GM12878 (cell line): ENCODE results near the gene NPLOC4. TPM values are rescaled to one million over a fixed set of nuclear protein-coding genes. Genes with fewer than 3 reads are reported as not detected.

Experiments used
- ATF2 ChIP-seq: IDR thresholded peaks from 2 replicates; pipeline ENCODE4 v1.6.1; 2012; ENCODE audit warnings: low read length, inconsistent platforms
- ATF7 ChIP-seq: fragments of 450-650 bp; IDR thresholded peaks from 2 replicates; pipeline ENCODE4 v1.6.1; 2016; ENCODE audit warnings: low read depth, mild to moderate bottlenecking
- EED ChIP-seq: sonication (generic); IDR thresholded peaks from 2 replicates; pipeline ENCODE4 v1.6.1; 2016; ENCODE audit warnings: antibody characterized with exemption, low read depth
- ELK1 ChIP-seq: IDR thresholded peaks from 2 replicates; pipeline ENCODE4 v1.6.1; 2012; ENCODE audit warnings: low read depth, low read length, improper control_type of control experiment
- HDAC6 ChIP-seq: fragments of 200-600 bp; sonication (generic); IDR thresholded peaks from one replicate; pipeline ENCODE4 v1.8.0; 2017; ENCODE audit warnings: antibody characterized with exemption; ENCODE audit not compliant: unreplicated experiment
- IKZF1 ChIP-seq: fragments of 450-650 bp; conservative IDR thresholded peaks from 2 replicates; pipeline ENCODE4 v1.6.1; 2017; ENCODE audit warnings: antibody characterized with exemption, mild to moderate bottlenecking
- IRF3 ChIP-seq: fragments of 450-650 bp; IDR thresholded peaks from 2 replicates; pipeline ENCODE4 v1.6.1; 2014; ENCODE audit warnings: mild to moderate bottlenecking
- IRF4 ChIP-seq: IDR thresholded peaks from 2 replicates; pipeline ENCODE4 v1.6.1; 2011; ENCODE audit warnings: low read depth, low read length
- JUNB ChIP-seq: IDR thresholded peaks from 2 replicates; pipeline ENCODE4 v1.6.1; 2016; ENCODE audit warnings: antibody characterized with exemption, mild to moderate bottlenecking
- MXI1 ChIP-seq: fragments of 150-350 bp; IDR thresholded peaks from 2 replicates; pipeline ENCODE4 v1.6.1; 2011; ENCODE audit warnings: low read depth, mild to moderate bottlenecking, inconsistent platforms, low read length, improper control_type of control experiment
- POU2F2 ChIP-seq: IDR thresholded peaks from 3 replicates; pipeline ENCODE4 v1.6.1; 2011; ENCODE audit warnings: low read depth, mild to moderate bottlenecking, low read length, borderline replicate concordance
- RAD51 ChIP-seq: fragments of 450-650 bp; IDR thresholded peaks from 2 replicates; pipeline ENCODE4 v1.6.1; 2016; ENCODE audit warnings: moderate library complexity, mild to moderate bottlenecking, inconsistent platforms
- RELB ChIP-seq: fragments of 450-650 bp; IDR thresholded peaks from 2 replicates; pipeline ENCODE4 v1.6.1; 2017; ENCODE audit warnings: low read depth, mild to moderate bottlenecking, moderate library complexity
- REST ChIP-seq: IDR thresholded peaks from 2 replicates; pipeline ENCODE4 v1.6.1; 2012; ENCODE audit warnings: mild to moderate bottlenecking, low read depth, low read length
- SREBF2 ChIP-seq: IDR thresholded peaks from 2 replicates; pipeline ENCODE4 v1.6.1; 2012; ENCODE audit warnings: mild to moderate bottlenecking, low read length
- TAF1 ChIP-seq: IDR thresholded peaks from 2 replicates; pipeline ENCODE4 v1.6.1; 2011; ENCODE audit warnings: mild to moderate bottlenecking, low read depth, low read length, borderline replicate concordance
- TCF3 ChIP-seq: IDR thresholded peaks from 2 replicates; pipeline ENCODE4 v1.6.1; 2012; ENCODE audit warnings: low read depth, mild to moderate bottlenecking, low read length, borderline replicate concordance; ENCODE audit not compliant: insufficient read depth
- USF1 ChIP-seq: IDR thresholded peaks from 2 replicates; pipeline ENCODE4 v1.6.1; 2011; ENCODE audit warnings: borderline replicate concordance, low read depth, mild to moderate bottlenecking, moderate library complexity, mixed read lengths, low read length; ENCODE audit not compliant: insufficient read depth; ENCODE audit errors: extremely low read length
- ZNF207 ChIP-seq: fragments of 450-650 bp; IDR thresholded peaks from 2 replicates; pipeline ENCODE4 v1.6.1; 2014; ENCODE audit warnings: antibody characterized with exemption, mild to moderate bottlenecking, borderline replicate concordance
- ZZZ3 ChIP-seq: IDR thresholded peaks from 2 replicates; pipeline ENCODE4 v1.6.1; 2011; ENCODE audit warnings: low read depth; ENCODE audit not compliant: control insufficient read depth, insufficient read length
- polyA plus RNA-seq, 11 experiments: library from polyadenylated mRNA; depleted of rRNA in 4 of 11; unstranded in 6 of 11; stranded (reverse) in 5 of 11; fragments of >200 nt; fragmentation: Nextera tagmentation in 4 of 11; fragmentation: Illumina TruSeq in 1 of 11; extraction: Ambion mirVana in 4 of 11; extraction: Trizol in 1 of 11; gene quantifications; 1 replicate in 1 of 11; 2 replicates in 10 of 11; pipeline versions ENCODE4 v1.2.1 to v1.2.3, GENCODE V29; 2011 to 2016; ENCODE audit warnings: inconsistent platforms in 2 of 11, missing spikeins in 2 of 11, low read depth in 1 of 11
- total RNA-seq, 4 experiments: library from RNA; depleted of rRNA in 3 of 4; stranded (reverse); fragments of >200 nt in 3 of 4; fragmentation: Illumina TruSeq in 1 of 4; extraction: Trizol in 1 of 4; gene quantifications; 2 replicates each; pipeline versions ENCODE4 v1.2.1 to v1.2.3, GENCODE V29; 2013 to 2021

Gene NPLOC4
- total and polyA plus RNA-seq, 10 of the 15 experiments (the other 5 are each of a cell fraction or from before 2014, with no cell fraction given): 1.5 to 83.7 (median 45.8) TPM

- TF ChIP-seq ATF2: no peak
- TF ChIP-seq ATF7: no peak
- peak; percentile 79 for TF ChIP-seq TCF3
- TF ChIP-seq REST: no peak; the same call in 1 of the 2 replicates
- peak; percentile 82; the same call in 1 of the 2 replicates for TF ChIP-seq MXI1
- TF ChIP-seq IRF3: 0 out of 2 replicates have a peak, but pooled peaks have one; percentile 47
- peak; percentile 97 for TF ChIP-seq IKZF1
- no peak for TF ChIP-seq ZZZ3
- no peak; the same call in 1 of the 2 replicates for TF ChIP-seq SREBF2
- TF ChIP-seq RAD51: no peak
- TF ChIP-seq JUNB: no peak
- no peak for TF ChIP-seq HDAC6
- TF ChIP-seq EED: 0 out of 2 replicates have a peak, but pooled peaks have one; percentile 16
- peak; percentile 97 for TF ChIP-seq TAF1
- TF ChIP-seq RELB: no peak
- no peak; the same call in 1 of the 2 replicates for TF ChIP-seq ZNF207
- TF ChIP-seq POU2F2: peak; percentile 84; the same call in 2 of the 3 replicates
- TF ChIP-seq ELK1: no peak
- no peak for TF ChIP-seq USF1
- no peak for TF ChIP-seq IRF4
Measured at GRCh38 chr17:81636505-81637288, at the start of gene NPLOC4, which contains the start of gene TSPAN10 (continued).
